Measurements from ENCODE around the gene FAF1.

DNA sequence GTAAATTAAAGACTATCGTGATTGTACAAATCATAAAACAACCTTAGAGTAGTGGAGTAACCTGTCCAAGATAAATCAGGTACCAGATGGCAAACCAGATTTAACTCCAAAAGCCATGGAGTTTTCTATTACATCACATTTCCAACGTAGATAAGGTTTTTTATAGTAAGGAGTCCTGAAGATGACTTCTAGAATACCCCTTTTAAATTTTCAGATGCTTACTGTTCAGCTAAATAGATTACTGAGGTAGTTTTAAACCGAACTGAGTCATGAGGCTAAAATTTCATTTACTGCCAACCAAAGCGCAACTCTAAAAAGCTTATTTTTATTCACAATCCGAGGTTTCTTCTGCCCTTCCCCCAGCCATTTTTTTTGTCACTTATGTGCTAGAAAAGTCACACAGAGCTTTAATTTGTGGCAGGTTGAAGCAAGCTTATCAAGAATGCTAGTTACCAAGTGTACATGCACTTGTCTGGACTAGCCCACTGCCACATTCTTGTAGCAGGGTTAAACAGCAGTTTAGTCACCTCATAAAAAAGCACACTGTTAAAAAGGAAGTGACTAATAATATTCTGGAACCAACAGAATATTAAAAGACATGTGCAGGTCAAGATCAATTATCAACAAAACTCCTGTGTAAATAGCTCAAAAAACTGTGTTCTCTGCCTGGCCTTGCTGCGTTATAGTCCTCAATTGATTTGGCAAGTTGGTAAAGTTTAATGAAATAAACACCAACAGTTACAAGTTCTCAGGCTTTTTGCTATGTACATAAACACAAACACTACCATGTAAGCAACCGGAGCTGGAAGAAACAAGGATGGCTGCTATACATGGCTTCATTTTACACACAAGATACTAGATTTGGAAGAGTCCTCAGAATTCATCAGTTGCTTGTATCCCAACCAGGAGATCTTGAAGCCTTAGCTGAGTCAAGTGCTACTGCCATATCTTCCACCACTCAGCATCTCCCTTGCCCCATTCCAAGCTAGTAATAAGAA, 356.5 kb downstream of the FAF1 start:
- TF ChIP-seq POLR2A (IDR thresholded peaks at IDR 0.05) = no peak
- TF ChIP-seq, protein P1, sequence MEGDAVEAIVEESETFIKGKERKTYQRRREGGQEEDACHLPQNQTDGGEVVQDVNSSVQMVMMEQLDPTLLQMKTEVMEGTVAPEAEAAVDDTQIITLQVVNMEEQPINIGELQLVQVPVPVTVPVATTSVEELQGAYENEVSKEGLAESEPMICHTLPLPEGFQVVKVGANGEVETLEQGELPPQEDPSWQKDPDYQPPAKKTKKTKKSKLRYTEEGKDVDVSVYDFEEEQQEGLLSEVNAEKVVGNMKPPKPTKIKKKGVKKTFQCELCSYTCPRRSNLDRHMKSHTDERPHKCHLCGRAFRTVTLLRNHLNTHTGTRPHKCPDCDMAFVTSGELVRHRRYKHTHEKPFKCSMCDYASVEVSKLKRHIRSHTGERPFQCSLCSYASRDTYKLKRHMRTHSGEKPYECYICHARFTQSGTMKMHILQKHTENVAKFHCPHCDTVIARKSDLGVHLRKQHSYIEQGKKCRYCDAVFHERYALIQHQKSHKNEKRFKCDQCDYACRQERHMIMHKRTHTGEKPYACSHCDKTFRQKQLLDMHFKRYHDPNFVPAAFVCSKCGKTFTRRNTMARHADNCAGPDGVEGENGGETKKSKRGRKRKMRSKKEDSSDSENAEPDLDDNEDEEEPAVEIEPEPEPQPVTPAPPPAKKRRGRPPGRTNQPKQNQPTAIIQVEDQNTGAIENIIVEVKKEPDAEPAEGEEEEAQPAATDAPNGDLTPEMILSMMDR (IDR thresholded peaks at IDR 0.05) = no peak
